Kidney epithelial cell (primary cell): ENCODE results near the gene FHDC1. TPM values are rescaled to one million over a fixed set of nuclear protein-coding genes. Genes with fewer than 3 reads are reported as not detected.

Source experiments
- DNase-seq: peaks from one replicate; pipeline ENCODE4 v3.0.0-alpha.2; 2010; ENCODE audit warnings: low read depth
- H3K27me3 ChIP-seq: 2 replicates; pipeline ENCODE4 v1.6.0; 2011; ENCODE audit warnings: low read length; ENCODE audit not compliant: control insufficient read depth, insufficient read depth
- H3K36me3 ChIP-seq: 2 replicates; pipeline ENCODE4 v1.5.1; 2011; ENCODE audit warnings: low read length; ENCODE audit not compliant: control insufficient read depth, insufficient read depth
- H3K4me3 ChIP-seq: 2 replicates; pipeline ENCODE4 v1.5.1; 2011; ENCODE audit warnings: low read depth, mild to moderate bottlenecking, control low read depth, low read length
- total RNA-seq: library from RNA; depleted of rRNA; stranded (reverse); fragments of >200 nt; gene quantifications from 2 replicates; pipeline ENCODE4 v1.2.3, GENCODE V29; 2015
- TF ChIP-seq, protein P1 (sequence below): IDR thresholded peaks from 2 replicates; pipeline ENCODE4 v1.5.1; 2011; ENCODE audit warnings: mild to moderate bottlenecking, moderate library complexity, low read length, control low read depth, inconsistent platforms; ENCODE audit not compliant: insufficient read depth, poor library complexity, severe bottlenecking

Gene FHDC1
- total RNA-seq, 1 donor from 2014 or later = 3.1 TPM

DNA sequence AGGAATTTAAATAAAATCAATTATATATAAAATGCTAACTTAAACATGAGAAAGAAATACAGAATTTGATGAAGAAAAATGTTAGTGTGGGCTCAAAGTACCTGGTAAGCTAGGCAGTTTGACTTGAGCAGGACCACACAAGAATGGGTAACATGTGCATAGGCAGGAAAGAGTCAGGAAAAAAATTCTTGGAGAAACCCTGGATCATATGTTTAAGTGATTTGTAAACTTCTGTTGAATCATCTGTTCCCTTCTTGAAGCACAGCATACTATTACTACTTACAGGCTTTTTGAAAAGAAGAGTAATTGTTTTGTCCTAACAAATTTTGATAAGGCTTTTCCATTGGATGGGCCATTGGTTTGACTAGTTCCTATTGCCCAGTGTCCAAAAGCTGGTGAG lies 37.5 kb upstream of the FHDC1 start:
- H3K36me3 ChIP-seq = no peaks in the 10 kb centered on the region
- TF ChIP-seq, protein P1, sequence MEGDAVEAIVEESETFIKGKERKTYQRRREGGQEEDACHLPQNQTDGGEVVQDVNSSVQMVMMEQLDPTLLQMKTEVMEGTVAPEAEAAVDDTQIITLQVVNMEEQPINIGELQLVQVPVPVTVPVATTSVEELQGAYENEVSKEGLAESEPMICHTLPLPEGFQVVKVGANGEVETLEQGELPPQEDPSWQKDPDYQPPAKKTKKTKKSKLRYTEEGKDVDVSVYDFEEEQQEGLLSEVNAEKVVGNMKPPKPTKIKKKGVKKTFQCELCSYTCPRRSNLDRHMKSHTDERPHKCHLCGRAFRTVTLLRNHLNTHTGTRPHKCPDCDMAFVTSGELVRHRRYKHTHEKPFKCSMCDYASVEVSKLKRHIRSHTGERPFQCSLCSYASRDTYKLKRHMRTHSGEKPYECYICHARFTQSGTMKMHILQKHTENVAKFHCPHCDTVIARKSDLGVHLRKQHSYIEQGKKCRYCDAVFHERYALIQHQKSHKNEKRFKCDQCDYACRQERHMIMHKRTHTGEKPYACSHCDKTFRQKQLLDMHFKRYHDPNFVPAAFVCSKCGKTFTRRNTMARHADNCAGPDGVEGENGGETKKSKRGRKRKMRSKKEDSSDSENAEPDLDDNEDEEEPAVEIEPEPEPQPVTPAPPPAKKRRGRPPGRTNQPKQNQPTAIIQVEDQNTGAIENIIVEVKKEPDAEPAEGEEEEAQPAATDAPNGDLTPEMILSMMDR = no peak
- no peak overlapping the region for H3K4me3 ChIP-seq
- no peak for DNase-seq
- no peaks in the 10 kb centered on the region for H3K27me3 ChIP-seq

DNA sequence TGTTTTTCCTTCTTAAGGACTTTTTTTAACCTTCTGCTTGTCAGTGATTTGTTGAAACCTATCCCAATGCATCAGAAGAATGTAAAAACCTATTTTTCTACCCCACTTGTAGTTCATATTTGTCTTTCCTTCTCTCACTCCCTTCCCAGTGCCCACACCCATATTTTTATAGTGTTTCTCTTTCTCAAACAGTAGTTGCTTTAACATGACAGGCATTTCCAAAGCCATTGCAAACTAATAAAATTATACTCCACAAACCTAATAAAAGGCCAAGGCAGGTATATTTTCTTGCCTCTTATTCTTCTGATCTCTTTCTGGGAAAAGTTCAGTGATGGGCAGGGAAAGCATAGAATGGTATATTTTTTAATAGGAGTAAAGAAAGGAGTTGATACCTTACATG lies 35.7 kb upstream of the FHDC1 start:
- TF ChIP-seq, protein P1 = no peak
- Histone ChIP-seq H3K4me3 (no peak overlapping the region), H3K27me3 (no peaks in the 10 kb centered on the region), H3K36me3 (no peaks in the 10 kb centered on the region)
- no peak for DNase-seq

DNA sequence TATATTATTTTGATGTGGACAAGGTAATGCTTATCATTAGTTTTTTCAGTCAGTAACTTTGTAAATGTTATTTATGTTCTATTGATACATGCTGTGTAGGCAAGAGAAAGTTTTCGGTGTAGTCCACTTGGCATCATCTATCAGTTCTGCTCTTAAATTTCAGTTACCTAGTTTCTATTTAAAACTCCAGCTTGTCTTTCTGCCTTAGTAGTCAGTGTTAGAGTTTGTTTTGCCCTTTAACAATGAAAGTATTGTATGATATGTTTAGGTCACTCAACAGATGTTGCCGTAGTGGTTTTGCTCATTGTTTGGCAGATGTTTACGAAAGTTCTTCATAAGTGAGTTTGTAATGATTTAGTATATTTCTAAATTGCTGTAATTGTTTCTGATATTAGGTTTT lies 34.9 kb upstream of the FHDC1 start:
- DNase-seq = no peak

DNA sequence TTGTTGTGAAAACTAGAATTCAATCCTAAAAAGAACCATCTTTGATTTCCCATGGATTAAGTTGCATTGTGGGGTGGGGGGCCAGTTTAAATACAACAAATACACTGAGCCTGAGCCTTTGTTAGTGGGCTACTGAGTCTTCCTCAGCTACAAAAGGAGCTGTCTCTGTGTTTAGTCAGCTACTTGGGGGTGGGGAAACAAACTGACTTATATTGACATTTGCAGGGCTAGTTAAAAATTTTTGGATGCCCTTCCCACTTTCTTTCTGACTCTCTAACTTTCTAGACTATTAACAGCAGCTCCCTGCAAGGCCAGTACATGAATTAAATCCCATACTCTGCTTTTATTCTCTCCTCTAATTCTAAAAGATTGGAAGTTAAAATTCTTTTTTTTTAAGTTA lies 32.5 kb upstream of the FHDC1 start:
- Histone ChIP-seq H3K27me3 (no peaks in the 10 kb centered on the region), H3K4me3 (no peak overlapping the region), H3K36me3 (no peaks in the 10 kb centered on the region)
- no peak for DNase-seq
- TF ChIP-seq, protein P1 = no peak

More for the DNA sequence above, 34.9 kb upstream of the FHDC1 start:
- Histone ChIP-seq H3K27me3 (no peaks in the 10 kb centered on the region), H3K36me3 (no peaks in the 10 kb centered on the region), H3K4me3 (no peak overlapping the region)
- TF ChIP-seq, protein P1 = no peak

DNA sequence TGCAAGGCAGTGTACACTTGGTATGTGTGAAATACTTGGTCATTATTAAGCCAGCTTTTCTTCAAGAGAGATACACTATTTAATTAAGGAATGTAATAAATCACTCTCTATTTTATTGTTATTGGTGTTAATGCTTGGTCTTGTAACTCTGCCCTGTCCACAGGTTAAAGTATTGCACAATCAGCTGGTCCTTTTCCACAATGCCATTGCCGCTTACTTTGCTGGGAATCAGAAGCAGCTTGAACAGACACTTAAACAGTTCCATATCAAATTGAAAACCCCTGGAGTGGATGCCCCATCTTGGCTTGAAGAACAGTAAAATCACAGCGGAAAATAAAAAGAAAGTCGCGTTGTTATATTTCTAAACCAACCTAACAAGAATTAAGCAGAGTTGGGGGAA lies 26.2 kb upstream of the FHDC1 start:
- Histone ChIP-seq H3K27me3 (no peaks in the 10 kb centered on the region), H3K36me3 (no peaks in the 10 kb centered on the region), H3K4me3 (no peak overlapping the region)
- TF ChIP-seq, protein P1 = no peak
- DNase-seq = no peak

DNA sequence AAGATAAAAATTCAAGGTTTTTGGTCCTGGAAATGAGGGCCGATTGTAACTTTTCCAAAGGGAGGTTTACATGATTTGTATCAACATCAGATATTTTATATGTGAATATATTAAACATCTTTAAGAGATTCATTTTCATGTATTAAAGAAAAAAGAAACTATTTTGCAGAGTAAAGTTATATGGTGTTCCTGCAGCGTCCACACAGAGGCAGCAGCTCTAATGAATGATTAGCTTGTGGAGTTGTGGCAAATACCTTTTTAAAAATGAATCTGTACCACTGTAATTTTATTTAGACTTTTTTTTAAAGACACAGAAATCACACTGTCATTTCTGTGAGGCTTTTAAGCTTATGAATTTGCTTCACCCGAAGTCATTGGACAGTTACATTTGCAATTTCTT lies 25.6 kb upstream of the FHDC1 start:
- Histone ChIP-seq H3K27me3 (no peaks in the 10 kb centered on the region), H3K36me3 (no peaks in the 10 kb centered on the region), H3K4me3 (no peak overlapping the region)
- TF ChIP-seq, protein P1 = no peak
- no peak for DNase-seq
